Upper lobe of left lung (tissue), 4 donors: ENCODE results near the gene GPR61.
A peak's percentile ranks its signal among the peaks of the same experiment; 100 is the strongest.

ENCODE experiments used
- POLR2A ChIP-seq, 4 donors: fragments of 450-650 bp; IDR thresholded peaks; one replicate each; pipeline ENCODE4 v1.5.1; 2016 to 2017; ENCODE audit warnings: antibody characterized with exemption in 4 of 4, mild to moderate bottlenecking in 2 of 4
- POLR2AphosphoS5 ChIP-seq, 2 donors: sonication (generic); formaldehyde crosslinking; IDR thresholded peaks; one replicate each; pipeline ENCODE4 v1.5.1; 2017; ENCODE audit warnings: antibody characterized with exemption in 2 of 2
- TF ChIP-seq, protein P1 (sequence below), 6 experiments: fragments of 450-650 bp in 4 of 6; fragments of 200-600 bp in 2 of 6; sonication (generic) in 2 of 6; IDR thresholded peaks; one replicate each; pipeline ENCODE4 v1.5.1; 2016 to 2019; ENCODE audit warnings: antibody characterized with exemption in 6 of 6

DNA sequence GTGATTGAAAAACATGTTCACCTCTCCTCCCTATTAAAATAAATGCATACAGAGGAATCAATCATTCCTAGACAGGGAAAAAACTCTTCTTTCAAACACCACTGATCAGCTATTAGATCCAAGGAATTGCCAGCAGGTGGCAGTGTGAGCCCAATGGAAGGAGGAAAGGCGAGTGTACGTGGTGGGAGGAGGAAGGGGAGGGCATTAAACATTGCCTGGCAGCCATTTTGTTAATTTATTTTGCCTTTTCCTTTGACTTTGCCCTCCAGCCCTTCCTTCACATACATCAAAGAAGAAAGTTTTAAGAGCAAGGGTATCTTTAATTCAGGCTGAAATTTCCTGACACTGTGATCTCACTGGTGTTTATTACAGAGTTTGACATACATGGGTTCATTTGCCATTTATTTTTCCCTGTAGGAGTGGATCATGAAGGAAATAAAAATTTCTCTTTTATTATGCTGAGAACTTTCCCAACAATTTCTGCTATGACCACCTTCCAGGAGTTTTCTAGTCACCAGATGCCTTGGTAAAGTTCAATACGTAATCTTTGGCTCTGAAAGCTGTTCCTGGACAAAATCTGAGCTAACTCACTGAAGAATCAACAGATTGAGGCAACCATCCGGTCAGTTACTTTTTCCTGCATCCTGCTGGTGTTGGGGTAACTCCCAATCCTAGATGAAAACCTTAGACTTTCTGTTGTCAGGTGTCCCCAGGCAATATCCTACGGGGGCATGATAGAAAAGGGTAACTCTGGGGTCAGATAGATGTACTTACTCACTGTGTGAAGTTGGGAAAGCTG, 6.8 kb downstream of the GPR61 start:
- no peak for TF ChIP-seq POLR2A (IDR thresholded peaks at IDR 0.05)
- TF ChIP-seq, protein P1, sequence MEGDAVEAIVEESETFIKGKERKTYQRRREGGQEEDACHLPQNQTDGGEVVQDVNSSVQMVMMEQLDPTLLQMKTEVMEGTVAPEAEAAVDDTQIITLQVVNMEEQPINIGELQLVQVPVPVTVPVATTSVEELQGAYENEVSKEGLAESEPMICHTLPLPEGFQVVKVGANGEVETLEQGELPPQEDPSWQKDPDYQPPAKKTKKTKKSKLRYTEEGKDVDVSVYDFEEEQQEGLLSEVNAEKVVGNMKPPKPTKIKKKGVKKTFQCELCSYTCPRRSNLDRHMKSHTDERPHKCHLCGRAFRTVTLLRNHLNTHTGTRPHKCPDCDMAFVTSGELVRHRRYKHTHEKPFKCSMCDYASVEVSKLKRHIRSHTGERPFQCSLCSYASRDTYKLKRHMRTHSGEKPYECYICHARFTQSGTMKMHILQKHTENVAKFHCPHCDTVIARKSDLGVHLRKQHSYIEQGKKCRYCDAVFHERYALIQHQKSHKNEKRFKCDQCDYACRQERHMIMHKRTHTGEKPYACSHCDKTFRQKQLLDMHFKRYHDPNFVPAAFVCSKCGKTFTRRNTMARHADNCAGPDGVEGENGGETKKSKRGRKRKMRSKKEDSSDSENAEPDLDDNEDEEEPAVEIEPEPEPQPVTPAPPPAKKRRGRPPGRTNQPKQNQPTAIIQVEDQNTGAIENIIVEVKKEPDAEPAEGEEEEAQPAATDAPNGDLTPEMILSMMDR (IDR thresholded peaks at IDR 0.05), result peak; percentile 63 to 87 (median 84)
- TF ChIP-seq POLR2AphosphoS5 (IDR thresholded peaks at IDR 0.05), result no peak
